Hematopoietic multipotent progenitor cell (in vitro differentiated cells): ENCODE results near the gene PCDH17. TPM values are rescaled to one million over a fixed set of nuclear protein-coding genes. Genes with fewer than 3 reads are reported as not detected.

Source experiments
- DNase-seq, 3 donors: peaks; one replicate each; pipeline ENCODE4 v3.0.0-alpha.2; 2011 to 2015; ENCODE audit warnings: low read depth in 2 of 3, low spot score in 2 of 3
- total RNA-seq: library from RNA; depleted of rRNA; stranded (reverse); fragments of >200 nt; gene quantifications from one replicate; pipeline ENCODE4 v1.2.3, GENCODE V29; 2012

PCDH17 gene
- total RNA-seq, 1 donor = 0.54 TPM

GRCh38 chr13:57635541-57636085 lies 4.1 kb downstream of the PCDH17 start:
- DNase-seq = no peak

- no peak for DNase-seq
Observed at GRCh38 chr13:57636816-57637215, 5.3 kb downstream of the PCDH17 start.

- no peak for DNase-seq
Observed at GRCh38 chr13:57637515-57637914, 6.0 kb downstream of the PCDH17 start.

- DNase-seq = no peak
Observed at GRCh38 chr13:57638186-57638890, 6.8 kb downstream of the PCDH17 start.

GRCh38 chr13:57640607-57641006 lies 9.1 kb downstream of the PCDH17 start:
- DNase-seq = no peak

GRCh38 chr13:57641051-57641450 lies 9.5 kb downstream of the PCDH17 start:
- DNase-seq = no peak

- no peak for DNase-seq
Observed at GRCh38 chr13:57644106-57644505, 12.6 kb downstream of the PCDH17 start.

GRCh38 chr13:57653229-57653989 lies 21.9 kb downstream of the PCDH17 start:
- DNase-seq = no peak

GRCh38 chr13:57665481-57665880 lies 33.9 kb downstream of the PCDH17 start:
- no peak for DNase-seq

- no peak for DNase-seq
Observed at GRCh38 chr13:57666131-57666953, 34.8 kb downstream of the PCDH17 start.

GRCh38 chr13:57672168-57672567 lies 40.6 kb downstream of the PCDH17 start:
- DNase-seq = no peak

GRCh38 chr13:57673197-57673596 lies 41.7 kb downstream of the PCDH17 start:
- DNase-seq = no peak

GRCh38 chr13:57675526-57675925 lies 44.0 kb downstream of the PCDH17 start:
- no peak for DNase-seq

GRCh38 chr13:57680609-57681008 lies 49.1 kb downstream of the PCDH17 start:
- no peak for DNase-seq

GRCh38 chr13:57682128-57682716 lies 50.7 kb downstream of the PCDH17 start:
- no peak for DNase-seq

- no peak for DNase-seq
Observed at GRCh38 chr13:57698851-57699250, 67.3 kb downstream of the PCDH17 start.

- no peak for DNase-seq
Observed at GRCh38 chr13:57704031-57704430, 72.5 kb downstream of the PCDH17 start.

GRCh38 chr13:57716295-57716694 lies 84.8 kb downstream of the PCDH17 start:
- DNase-seq = no peak

GRCh38 chr13:57724486-57725272 lies 93.1 kb downstream of the PCDH17 start:
- no peak for DNase-seq

- no peak for DNase-seq
Observed at GRCh38 chr13:57725480-57725879, 93.9 kb downstream of the PCDH17 start.
